GM21723 (cell line): ENCODE measurements around the gene PRKCA.

Source experiments
- ATAC-seq: cut with Tn5 transposase; IDR thresholded peaks from one replicate; pipeline ENCODE4 v1.9.1; 2021; ENCODE audit warnings: mild to moderate bottlenecking, moderate library complexity; ENCODE audit not compliant: unreplicated experiment

PRKCA gene

DNA sequence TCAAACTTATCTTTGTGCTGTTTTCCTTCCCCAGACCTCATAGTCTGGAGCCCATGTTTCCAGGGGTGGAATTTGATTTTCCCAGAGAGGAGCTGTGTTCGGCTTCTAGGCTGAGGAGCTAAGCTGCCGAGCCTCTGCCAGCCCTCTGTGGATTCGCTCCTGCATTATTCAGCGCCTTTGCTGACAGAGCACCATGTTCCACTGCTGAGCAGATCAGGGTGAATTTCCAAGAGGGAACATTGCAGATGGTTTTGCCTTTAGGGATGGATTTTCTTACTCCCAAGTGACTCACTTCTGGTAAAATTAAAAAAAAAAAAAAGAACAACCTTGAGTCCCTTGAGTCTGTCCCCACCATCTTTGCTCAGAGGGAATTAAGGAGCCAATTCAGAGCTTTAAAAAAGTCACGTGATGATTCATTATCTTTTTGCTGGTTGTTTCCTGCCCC lies 229.5 kb downstream of the PRKCA start:
- no peak for ATAC-seq

DNA sequence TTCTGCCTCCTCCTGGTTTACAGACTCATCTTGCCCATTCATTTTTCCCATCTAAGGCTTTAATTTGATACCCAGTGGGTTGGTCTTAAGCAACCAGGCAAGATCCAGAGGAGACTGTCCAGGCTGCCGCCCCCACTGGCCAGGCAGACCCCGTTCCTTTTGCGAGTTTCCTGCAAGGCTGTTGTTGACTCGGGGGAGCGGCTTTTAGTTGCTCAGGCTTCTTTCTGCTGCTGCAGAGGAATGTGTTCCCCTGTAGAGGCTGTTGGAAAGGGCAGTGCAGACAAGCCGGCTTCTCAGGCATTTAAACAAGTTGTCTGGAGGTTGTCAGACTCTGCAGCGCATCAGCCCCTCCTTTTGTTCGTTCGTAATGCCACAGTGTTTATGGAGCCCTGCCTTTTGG lies 231.2 kb downstream of the PRKCA start:
- no peak for ATAC-seq

DNA sequence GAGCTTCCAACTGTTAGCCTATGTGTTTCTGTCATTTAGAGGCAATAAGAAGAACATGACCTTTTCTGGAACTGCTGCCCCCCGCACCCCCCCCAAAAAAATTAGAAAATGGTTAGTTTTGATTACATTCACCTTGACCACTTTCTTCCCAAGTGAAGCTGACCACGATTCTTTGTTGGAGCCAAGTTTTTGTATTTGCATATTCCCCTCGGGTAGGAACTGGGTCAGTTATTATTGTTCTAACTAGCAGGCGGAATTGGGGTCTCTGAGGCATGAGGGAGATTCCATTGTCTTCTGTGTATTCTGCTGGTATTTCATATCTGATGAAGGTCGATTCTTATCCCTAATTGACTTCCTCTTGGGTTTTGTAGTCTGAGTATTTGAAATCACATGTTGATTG lies 231.6 kb downstream of the PRKCA start:
- ATAC-seq = no peak

DNA sequence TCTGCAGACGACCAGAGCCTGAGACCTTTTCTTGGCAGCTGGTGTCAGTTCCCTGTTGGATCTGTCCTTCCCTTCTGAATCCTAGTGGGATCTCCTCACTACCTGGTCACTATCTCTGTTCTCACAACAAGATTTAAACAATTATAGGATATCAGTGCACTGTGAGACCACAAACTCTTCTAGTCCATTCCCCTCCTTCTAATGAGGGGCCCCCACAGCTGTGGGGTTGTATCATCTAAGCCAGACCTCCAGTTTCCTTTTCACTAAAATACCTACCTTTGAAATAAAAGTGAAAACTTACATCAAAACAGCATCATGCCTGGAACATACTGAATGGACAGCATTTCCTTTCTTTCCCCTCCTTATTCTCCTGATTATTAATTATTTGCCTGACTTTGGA lies 233.2 kb downstream of the PRKCA start:
- no peak for ATAC-seq

DNA sequence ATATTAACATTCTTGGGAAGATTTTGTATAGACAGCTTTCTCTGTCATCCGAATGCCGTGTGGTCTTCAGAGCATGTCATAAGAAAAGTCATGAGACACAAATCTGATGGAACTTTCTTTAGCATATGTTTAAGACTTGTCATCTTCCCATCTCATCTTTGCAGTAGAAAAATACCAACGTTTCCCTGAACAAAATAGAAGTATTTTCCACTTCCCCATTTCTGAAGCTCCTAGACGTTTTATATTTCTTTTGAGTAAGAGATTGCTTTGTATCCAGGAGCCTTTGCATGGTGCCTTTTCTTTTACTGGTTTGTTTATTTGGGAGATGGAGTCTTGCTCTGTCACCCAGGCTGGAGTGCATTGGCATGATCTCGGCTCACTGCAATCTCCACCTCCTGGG lies 235.1 kb downstream of the PRKCA start:
- no peak for ATAC-seq

DNA sequence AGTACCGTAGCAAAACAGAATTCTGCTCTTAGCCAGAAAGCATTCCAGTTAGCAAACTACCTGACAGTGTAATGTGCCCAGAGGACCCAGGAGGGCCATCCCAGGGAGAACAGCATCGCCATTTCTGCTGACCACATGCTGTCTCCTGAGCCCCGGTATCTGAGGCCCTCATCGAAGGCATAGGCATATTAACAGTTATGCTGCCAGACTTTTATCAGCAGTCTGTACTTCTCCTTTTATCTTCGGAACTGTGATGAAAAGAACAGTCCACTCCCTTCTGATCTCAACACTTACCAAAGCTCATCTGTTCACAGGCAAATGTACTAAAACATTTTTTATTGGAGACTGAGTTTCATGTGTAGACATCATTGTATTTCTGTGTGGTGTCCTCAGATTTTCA lies 236.4 kb downstream of the PRKCA start:
- no peak for ATAC-seq

DNA sequence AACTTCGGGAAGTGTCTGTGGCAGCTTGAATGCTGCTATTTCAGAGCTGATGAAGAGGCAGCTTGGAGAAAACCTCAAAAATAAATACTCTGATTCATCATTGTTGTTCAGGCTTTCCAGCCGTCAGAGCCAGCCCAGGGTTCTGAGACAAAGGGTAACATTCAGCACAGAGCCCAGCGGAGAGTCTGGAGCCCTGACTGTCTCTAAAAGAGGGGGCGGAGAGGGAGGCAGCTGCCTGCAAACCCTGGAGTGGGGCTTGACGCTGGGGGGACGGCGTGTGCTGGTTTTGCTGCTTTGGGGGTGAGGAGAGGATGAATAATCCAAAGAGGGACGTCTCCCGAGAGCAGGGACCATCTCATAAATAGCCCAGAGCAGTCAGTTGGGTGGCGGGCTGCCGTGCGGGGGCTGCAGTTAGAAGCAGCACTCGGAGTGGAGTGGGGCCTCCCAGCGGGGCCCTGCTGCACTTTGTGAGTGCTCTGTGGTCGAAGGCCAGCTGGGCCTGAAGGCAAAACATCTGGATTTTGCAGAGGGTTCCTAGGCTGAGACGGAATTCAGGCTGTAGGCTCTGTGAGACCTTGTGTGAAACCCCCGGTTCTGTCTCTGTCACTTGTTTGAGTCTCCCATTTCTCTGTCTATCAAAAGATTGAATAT lies 237.8 kb downstream of the PRKCA start:
- ATAC-seq = no peak

DNA sequence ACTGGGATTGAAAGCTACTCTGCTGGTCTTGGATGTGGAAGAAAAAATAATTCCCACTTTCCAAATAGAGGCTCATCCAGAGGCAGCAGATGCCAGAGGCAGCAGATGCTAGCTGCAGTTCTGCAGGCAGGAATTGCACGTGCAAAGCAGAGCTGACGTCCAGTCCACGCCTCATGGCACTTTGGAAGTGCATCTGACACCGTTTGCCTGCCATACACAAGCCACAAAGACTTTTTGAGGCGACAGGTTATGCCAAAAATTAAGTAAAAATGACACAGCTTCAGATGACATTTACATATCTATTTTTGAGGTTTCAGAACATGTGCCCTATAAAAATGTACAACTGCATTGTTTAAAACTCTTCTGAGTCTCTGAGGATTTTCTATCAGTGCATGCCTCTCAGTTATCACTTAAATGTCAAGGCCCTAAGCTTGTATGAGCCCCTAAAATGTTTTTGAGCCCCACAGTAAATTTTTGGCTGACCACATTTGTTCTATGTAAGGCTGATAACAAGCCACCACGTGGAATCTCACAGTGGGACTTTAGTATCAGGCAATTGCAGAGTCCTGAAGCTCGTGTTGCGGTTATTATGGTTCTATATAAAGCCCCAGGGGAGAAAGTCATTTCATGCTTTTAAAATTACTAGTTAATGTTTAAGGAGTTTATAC lies 239.2 kb downstream of the PRKCA start:
- peak; percentile 62 for ATAC-seq

DNA sequence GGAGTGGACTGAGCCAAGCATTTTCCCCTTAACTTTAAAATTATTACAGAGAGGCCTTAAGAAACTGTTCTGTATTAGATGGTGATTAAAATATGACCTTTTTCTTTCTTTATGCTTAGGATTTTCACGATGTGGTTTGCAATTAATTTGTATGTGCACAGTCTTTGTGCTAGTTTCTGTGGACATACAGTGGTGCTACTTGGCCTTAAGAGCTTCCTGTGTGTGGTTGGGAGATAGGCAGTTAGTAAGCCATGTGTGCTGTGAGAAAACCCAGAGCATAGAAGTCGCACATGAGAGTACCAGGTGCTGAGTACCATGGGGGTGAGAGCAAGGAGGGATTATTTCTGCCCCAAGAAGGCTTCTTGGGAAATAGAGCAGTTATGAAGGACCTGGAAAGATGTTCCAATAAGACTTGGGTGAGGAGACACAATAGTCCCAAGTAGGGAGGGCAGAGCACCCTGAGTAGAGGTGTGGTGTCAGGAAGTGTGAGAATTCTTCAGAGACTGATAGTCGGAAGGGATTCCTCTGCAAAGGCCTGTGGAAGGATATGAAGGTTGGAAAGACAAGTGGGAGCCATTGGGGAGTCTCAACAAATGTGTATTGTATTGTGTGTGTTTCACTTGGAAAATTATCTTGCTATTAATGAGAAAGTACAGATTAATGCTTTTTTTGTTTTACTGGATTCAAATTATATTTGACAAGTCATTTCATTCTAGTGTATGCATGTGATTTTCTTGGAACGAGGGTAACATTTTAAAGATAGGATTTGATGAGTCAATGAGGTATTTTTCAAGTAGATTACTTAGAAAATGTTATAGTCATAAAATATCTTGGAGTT lies 239.9 kb downstream of the PRKCA start:
- ATAC-seq = peak; percentile 94

DNA sequence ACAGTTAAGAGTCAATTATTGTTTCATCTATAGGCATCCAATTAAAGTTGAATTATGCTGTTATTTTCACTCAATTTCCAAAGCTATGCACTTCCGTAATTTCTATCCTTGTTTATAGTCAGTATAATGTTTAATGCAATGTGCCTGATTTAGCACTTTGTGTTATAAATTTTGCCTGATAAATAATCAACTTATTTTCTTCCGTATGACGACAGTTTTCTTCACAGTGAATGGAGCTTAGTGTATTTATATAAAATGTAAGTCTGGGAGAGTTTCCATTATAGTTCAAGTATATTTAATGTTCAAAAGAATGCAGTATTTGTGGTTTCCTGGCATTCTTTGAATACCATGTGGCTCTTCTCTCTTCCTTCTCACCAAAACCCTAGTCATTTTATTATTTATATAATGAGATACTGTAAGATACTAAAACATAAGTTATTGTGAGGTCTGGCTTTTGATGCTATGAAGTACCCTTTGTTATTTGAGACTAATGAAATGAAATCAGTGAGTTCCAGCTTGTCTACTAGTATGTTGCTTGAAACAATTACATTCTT lies 240.6 kb downstream of the PRKCA start:
- ATAC-seq = no peak

DNA sequence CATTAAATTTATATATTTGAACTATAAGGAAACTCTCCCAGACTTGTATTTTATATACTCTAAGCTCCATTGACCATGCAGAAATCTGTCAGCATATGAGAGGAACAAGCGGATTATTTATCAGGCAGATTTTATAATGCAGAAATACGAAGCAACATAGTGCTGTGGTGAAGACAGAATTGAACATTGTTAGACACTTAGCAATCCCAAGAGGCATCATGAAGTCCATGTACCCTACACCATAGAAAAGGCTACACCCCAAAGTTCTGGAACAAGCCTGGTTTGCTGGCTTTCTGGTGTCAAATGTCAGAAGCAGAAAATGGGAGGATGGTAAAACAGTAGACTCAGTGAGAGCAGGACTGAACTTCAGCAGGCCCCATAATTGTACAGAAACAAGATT lies 241.1 kb downstream of the PRKCA start:
- no peak for ATAC-seq

DNA sequence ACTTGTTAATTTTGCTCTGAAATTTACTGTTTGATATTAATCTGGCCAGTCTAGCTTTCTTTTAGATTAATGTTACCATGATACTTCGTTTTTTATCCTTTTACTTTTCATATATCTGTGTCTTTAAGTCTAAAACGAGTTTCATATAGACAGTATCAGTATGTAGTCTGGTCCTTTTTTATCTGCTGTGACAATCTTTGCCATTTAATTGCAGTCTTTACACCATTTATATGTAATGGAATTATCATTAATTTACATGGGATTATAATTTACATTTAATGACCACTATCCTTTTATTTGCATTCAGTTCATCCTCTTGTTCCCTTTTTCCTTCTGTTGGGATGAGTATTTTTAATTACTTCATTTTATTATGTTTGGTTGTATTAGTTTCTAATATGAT lies 243.5 kb downstream of the PRKCA start:
- no peak for ATAC-seq

DNA sequence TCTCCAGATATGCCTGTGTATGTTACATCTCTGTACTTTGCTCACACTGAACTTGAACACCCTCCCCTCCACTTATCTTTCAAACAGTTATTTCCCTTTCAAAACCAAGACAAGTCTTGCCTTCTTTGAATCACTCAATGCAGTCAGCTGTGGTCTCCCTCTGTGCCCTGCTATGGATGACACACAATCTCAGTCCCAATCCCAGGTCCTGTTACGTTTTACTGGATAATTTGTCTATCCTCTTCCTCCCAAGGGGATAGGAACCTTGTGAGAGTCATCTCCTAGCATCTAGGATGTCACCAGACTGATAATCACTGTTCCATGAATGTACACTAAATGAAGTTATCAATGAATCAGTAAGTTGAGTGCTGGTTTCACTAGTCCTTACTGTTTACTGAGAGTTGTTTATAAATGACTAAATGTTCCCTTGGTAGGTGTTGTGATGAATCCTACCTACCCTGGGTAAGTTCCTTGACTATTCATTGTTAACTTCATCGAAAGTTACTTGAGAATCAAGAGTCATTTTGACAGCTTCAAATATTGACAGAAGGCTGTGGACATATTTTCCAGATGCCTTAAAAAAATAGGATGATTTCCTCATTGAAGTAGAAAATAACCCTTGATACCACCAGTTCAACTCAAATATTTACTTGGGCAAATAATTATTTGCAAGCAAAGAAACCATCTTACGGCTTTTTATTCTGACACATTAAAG lies 244.9 kb downstream of the PRKCA start:
- ATAC-seq = no peak

DNA sequence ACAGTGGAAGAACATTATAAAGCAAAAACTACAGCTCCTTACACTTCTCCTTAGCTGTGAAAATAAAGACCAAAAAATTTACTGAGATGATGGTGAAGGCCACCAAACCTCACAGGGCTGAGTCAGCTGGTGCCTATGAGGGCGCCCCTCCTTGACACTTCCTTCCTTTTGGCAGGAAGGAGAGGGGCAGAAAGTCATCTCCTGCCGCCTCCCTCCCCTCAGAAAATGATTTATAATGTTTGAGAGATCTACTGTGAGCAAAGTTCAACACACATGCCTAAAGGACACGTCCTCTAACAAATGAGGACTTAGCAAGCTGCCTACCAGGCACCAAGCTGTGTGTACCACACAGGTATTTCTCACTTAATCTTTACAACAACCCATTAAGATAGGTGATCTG lies 245.7 kb downstream of the PRKCA start:
- ATAC-seq = no peak

DNA sequence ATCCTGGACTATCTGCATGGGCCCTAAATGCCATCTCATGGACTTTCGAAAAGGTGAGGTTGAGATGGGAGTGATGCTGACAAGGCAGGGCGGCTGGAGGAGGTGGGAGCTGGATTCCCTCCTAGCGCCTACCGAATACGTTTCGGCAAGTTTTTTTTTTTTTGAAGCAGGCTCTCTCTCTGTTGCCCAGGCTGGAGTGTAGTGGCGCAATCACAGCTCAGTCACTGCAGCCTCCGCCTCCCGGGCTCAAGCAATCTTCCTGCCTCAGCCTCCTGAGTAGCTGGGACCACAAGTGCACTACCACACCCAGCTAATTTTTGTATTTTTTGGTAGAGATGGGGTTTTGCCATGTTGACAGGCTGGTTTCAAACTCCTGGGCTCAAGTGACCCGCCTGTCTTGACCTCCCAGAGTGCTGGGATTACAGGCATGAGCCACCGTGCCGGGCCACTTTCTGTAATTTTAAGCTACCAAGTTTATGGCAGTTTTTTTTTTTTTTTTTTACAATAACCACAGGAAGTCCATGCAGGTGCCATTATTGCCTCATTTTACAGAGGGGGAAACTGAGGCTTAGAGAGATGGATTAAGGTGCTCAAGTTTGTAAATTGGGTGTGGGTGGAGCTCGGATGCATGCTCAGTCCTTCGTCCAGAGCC lies 246.4 kb downstream of the PRKCA start:
- ATAC-seq = no peak

DNA sequence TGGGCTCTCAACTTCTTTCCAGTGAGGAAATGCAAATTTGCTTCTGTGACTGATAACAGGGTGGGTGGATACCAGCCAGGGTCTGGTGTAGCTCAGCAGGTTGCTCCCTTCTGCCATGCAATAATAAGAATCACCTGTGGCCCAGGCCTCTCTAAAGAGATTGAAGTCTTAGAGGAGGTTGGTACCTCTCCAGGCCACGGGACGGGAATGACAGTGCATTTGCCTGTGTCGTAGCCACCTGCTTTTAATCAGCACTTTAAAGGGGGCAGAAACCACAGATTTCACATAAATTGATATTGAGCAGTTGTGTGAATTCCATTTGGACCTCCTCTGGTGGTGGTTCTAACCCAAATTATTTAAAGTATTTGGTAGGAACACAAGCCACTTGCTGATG lies 246.9 kb downstream of the PRKCA start:
- no peak for ATAC-seq

DNA sequence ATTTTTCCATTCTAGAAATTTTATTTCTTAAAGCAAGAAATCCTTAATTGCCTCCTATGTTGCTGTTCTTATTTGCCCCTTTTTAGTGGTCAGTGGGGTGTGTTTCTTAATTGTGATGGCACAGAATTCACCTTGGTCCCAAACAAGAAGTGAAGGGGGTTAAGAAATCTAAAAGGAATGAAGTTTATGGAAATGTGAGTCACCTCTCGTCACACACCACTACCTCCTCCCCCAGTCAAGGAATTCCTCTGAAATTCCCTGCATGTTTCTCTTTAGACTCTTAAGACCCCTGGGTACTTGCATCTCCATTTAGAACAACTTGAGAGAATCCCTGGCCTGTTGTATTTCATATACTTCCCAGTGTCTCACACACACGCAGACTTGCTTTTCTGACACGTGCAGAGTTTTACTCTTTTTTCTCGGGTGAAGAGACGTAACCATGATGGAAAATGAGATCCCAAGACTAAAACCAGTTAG lies 247.4 kb downstream of the PRKCA start:
- no peak for ATAC-seq

DNA sequence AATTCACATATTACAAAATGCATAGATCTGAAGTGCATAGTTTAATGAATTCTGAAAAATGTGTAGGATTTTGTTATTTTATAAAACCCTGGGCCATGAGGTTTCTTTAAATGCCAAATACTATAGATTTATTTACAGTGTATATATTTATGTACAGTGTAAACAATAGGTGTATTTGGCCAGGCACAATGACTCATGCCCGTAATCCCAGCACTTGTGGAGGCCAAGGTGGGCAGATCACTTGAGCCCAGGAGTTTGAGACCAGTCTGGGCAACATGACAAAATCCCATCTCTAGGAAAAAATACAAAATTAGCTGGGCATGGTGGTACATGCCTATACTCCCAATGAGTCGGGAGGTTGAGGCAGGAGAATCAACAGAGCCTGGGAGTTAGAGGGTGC lies 249.4 kb downstream of the PRKCA start:
- no peak for ATAC-seq

DNA sequence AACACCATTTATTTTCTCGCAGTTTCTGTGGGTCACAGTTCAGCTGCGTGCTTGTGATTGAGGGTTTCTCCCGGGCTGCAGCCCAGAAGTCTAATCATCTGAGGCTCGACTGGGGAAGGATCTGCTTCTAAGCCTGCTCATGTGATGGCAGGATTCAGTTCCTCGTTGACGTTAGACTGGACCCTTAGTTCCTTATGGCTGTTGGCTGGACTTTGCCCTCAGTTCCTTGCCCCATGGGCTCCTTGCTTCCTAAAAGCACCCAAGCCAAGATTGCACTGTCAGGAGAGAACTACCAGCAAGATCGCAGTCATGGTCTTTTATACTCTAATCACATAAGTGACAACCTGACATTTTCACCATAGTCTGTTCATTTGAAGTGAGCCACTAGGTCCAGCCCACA lies 250.0 kb downstream of the PRKCA start:
- no peak for ATAC-seq

DNA sequence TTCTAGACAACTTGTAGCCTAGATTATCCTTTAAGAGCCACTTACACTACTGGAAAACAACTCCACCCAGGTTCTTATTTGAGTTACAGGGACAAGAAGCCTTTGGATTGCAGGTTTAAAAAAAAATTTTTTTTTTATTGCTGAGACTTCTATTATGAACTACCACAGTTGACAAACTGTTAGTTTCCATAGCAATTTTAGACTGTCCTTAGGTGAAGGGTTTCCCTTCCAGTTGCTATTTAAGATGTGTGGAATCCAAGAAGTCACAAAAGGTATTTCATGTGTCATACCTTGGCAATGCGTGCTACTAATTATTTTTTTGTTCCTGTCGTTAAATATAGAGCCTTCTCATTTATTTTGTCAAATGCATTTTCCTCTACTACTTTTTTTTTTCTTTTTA lies 253.2 kb downstream of the PRKCA start:
- ATAC-seq = no peak
